ENCODE results near the gene SLC22A4. TPM values are rescaled to one million over a fixed set of nuclear protein-coding genes. Genes with fewer than 3 reads are reported as not detected.

Gene SLC22A4
- total RNA-seq, 1 experiment from 2014 or later: 0.72 TPM

DNA sequence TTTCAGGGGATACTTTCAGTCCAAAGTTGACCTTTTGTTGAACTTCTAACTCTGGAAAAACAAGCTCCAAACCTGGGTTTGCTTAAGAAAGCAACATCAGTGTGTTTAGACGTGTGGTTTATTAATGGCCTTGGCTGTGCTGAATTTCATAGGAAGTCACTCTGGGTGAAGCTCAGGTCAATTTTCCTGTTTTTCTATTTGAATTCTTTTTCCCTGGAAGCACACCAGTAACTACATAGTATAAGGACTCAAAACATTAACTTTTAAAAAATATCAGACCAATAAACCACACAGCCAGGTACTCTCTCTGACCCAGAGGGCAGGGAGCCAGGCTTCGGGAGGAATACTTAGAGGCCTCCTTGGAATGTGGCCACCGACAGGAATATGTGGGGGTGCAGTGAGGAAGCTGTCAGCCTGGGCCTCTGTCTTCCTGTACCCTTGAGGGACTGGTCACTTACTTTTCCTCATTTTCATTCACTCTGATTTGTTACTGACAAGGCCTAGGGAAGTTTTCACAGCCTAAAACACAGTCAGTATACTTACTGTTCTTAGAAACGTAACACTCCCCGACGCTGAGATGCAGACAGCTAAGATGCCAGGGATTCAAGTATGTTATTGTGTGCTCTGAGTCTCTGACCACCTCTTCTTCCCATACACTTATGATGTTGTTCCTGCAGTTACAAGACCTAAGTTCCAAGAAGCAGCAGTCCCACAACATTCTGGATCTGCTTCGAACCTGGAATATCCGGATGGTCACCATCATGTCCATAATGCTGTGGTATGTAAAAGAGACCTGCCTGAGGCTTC, 94.3 kb downstream of the SLC22A4 start:
- Histone ChIP-seq H3K4me1 (ENCODE audit: insufficient read depth, low read length) (no peaks in the 10 kb centered on the region), H4K91ac (ENCODE audit: insufficient read length, low read depth, low read length) (no peak overlapping the region), H2BK15ac (ENCODE audit: low read depth, low read length) (no peak overlapping the region), H2BK12ac (ENCODE audit: insufficient read length, low read depth, low read length) (no peak overlapping the region), H3K27me3 (ENCODE audit: insufficient read depth, low read length) (no peaks in the 10 kb centered on the region), H3K4ac (ENCODE audit: low read depth, low read length) (no peak overlapping the region), H3K23me2 (ENCODE audit: insufficient read length, low read depth, low read length, poor library complexity, severe bottlenecking) (no peaks in the 10 kb centered on the region), H2BK120ac (ENCODE audit: low read depth, low read length, poor library complexity, severe bottlenecking) (no peak overlapping the region), H3K27ac (ENCODE audit: insufficient read length, low read depth, low read length) (no peak overlapping the region), H2AFZ (ENCODE audit: low read length) (no peak overlapping the region), H3K14ac (ENCODE audit: insufficient read depth, low read length) (no peak overlapping the region), H4K20me1 (ENCODE audit: control insufficient read depth, insufficient read depth, insufficient read length) (no peaks in the 10 kb centered on the region), H2AK5ac (ENCODE audit: insufficient read length, low read length) (no peak overlapping the region), H3T11ph (ENCODE audit: low read length) (no peak overlapping the region), H2BK5ac (ENCODE audit: insufficient read length, low read length) (no peak overlapping the region), H3K56ac (ENCODE audit: insufficient read length, low read depth, low read length) (no peak overlapping the region), H3K9ac (ENCODE audit: extremely low read depth, insufficient read length, low read length) (no peak overlapping the region), H4K5ac (ENCODE audit: insufficient read length, low read depth, low read length) (no peak overlapping the region), H3K79me2 (ENCODE audit: insufficient read depth, low read length) (no peaks in the 10 kb centered on the region), H3K18ac (ENCODE audit: insufficient read length, low read depth, low read length) (no peak overlapping the region), H3K9me3 (ENCODE audit: control insufficient read depth, low read depth, low read length) (no peaks in the 10 kb centered on the region), H3K4me2 (ENCODE audit: insufficient read depth, insufficient read length, low read length) (no peak overlapping the region), H4K8ac (replicated peaks; ENCODE audit: insufficient read length, low read depth, low read length) (no peak overlapping the region), H3K79me1 (ENCODE audit: insufficient read depth, low read depth, low read length, poor library complexity, severe bottlenecking) (no peaks in the 10 kb centered on the region), H3K23ac (ENCODE audit: insufficient read length, low read depth, low read length) (no peak overlapping the region), H2BK20ac (ENCODE audit: low read depth, low read length, poor library complexity, severe bottlenecking) (no peak overlapping the region)
- H3K27me3 Mint-ChIP-seq (ENCODE audit: low read depth): no peaks in the 10 kb centered on the region
- H3K9me3 Mint-ChIP-seq: no peaks in the 10 kb centered on the region
- no peak overlapping the region for H3K27ac Mint-ChIP-seq
- no CpG with 5 or more reads among the region's 8 CpGs for WGBS (ENCODE audit: extremely low coverage, insufficient read length, low lambda C conversion rate)
- H3K4me1 Mint-ChIP-seq: peaks cover 8 to 11% of the 10 kb centered on the region in 2 experiments
- no peak for DNase-seq
- H3K4me3 Mint-ChIP-seq: no peak overlapping the region
- TF ChIP-seq, protein P1, sequence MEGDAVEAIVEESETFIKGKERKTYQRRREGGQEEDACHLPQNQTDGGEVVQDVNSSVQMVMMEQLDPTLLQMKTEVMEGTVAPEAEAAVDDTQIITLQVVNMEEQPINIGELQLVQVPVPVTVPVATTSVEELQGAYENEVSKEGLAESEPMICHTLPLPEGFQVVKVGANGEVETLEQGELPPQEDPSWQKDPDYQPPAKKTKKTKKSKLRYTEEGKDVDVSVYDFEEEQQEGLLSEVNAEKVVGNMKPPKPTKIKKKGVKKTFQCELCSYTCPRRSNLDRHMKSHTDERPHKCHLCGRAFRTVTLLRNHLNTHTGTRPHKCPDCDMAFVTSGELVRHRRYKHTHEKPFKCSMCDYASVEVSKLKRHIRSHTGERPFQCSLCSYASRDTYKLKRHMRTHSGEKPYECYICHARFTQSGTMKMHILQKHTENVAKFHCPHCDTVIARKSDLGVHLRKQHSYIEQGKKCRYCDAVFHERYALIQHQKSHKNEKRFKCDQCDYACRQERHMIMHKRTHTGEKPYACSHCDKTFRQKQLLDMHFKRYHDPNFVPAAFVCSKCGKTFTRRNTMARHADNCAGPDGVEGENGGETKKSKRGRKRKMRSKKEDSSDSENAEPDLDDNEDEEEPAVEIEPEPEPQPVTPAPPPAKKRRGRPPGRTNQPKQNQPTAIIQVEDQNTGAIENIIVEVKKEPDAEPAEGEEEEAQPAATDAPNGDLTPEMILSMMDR (conservative IDR thresholded peaks at IDR 0.05): no peak
- H3K36me3 Mint-ChIP-seq (ENCODE audit: insufficient read depth in 1 of 3, low read depth in 3 of 3): no peaks in the 10 kb centered on the region; a peak in 1 of 7 replicates

Data from H9 (cell line).